GM19463 (cell line): ENCODE data around the gene ZMYND8.
A peak's percentile ranks its signal among the peaks of the same experiment; 100 is the strongest.
"Not testable (repeated sequence)": the region's sequence is repeated elsewhere in the genome, so short reads cannot be mapped to it uniquely, and the experiment has no call there.

Experiments
- ATAC-seq: cut with Tn5 transposase; IDR thresholded peaks from one replicate; pipeline ENCODE4 v1.9.1; 2021; ENCODE audit warnings: mild to moderate bottlenecking, moderate library complexity; ENCODE audit not compliant: unreplicated experiment

The ZMYND8 gene

DNA sequence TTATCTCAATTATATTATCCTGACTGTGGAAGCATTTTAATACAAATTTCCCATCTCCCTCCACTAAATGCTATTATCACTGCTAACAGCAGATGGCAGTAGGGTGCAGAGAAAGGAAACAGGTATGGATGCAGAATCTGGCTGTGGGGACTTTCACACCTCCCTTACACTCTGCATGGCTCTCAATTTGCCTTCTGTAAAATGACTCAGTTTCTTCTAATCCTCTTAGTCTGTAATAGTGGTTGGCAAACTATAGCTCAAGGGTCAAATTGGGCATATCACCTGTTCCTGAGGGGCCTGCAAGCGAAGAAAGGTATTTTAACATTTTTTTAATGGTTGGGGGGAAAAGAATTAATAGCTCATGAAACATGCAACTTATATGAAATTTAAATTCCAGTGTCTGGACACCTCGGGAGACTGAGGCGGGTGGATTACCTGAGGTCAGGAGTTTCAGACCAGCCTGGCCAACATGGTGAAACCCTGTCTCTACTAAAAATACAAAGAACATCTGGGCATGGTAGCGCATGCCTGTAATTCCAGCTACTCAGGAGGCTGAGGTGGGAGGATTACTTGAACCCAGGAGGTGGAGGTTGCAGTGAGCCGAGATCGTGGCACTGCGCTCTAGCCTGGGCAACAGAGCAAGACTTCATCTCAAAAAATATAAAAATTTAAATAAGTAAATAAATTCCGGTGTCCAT lies 83.5 kb downstream of the ZMYND8 start:
- ATAC-seq: no peak

DNA sequence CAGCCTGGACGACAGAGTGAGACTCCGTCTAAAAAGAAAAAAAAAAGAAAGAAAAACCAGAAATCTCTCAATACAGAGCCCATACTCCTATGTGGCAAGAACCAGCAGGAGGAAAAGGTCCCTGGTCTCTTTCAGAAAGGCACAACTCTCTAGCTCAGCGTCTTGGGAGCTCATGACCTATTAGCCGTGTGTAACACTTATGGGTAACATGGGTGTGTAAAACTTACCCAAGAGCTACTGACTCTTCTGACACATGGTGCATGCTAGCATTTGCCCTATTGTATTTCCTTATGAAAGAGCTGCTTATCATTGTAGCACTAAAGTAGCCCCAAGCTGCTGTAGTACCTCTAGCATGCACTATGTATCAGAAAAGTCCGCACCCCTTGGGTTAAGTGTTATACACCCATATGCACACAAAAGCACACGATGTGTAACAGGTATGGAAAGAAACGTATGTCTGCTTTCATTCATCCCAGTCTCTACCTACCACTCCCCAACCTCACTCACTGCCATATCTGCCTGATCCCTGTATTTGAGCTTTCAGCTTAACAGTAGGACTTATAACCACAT lies 85.4 kb downstream of the ZMYND8 start:
- no peak for ATAC-seq

DNA sequence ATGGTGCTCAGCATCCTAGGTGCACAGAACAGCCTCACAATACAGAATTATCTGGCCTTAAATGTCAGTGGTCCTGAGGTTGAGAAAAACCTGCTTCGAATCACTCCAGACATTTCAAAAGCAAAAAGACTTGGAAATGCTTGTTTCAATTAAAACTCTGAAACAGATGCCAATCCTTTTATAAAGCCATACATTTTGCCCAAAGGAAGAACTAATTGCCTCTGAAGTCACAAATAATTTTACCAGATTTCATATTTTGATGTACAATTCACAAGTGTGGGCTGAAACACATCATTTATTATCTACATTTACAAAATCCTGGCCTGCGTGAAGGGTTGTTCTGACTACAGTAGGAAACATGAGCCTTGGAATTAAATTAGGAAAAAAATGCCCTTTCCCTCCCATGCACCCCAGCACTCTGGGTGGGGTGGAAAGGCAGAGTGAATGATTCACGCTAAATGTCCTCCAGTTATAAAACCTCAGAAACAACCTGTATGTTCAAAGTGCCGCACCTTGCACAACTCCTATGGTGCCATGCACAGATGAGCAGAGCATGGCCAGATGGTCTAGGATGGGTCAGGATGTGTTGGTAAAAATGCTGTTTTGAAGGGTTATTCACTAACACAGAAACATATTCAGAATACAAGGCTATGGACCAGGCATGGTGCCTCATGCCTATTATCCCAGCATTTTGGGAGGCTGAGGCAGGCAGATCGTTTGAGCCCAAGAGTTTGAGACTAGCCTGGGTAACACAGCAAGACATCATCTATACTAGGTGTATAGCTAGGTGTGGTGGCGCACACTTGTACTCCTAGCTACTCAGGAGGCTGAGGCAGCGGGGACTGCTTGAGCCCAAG lies 87.0 kb downstream of the ZMYND8 start:
- ATAC-seq: no peak

DNA sequence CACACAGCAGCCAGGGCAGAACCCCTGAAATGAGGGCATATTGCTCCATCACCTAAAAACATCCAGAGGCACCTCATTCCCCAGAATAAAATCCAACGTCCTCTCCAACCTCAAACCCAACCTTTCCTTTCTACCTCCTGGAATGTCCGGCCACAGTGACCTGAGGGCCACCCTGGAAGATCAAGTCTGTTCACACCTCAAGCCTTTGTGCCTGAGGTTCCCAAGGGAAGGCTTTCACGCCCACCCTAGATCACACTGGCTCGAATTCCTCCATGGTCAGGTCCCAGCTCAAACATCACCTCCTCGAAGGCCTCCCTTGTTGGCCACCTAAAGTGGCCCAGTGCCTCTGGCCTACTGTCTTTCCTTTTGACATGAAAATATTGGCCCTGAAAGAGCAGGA lies 88.9 kb downstream of the ZMYND8 start:
- no peak for ATAC-seq

DNA sequence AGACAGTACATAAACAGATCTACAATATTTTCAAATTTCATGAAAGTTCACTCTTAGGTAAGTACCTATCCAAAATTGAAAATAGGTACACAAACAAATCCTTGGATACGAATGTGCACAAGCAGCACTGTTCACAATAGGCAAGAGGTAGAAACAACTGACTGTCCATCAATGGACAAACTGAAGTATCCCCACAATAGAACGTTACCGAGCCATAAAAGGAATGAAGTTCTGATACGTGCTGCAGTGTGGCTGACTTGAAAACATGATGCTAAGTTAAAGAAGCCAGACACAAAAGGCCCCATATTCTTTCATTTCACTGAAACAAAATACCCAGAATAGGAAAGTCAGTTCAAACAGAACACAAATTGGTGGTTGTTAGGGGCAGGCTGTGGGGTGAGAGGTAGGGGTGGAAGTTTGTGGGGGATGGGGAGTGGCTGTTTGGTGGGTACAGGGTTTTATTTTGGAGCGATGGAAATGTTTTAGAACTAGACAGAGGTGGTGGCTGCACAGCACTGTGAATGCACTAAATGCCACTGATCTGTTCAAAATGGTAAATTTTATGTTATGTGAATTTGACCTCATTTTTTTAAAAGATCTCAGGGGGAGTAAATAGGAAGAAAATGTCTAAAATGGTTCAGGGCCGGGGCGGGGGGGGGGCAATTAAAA lies 89.5 kb downstream of the ZMYND8 start:
- ATAC-seq: no peak

DNA sequence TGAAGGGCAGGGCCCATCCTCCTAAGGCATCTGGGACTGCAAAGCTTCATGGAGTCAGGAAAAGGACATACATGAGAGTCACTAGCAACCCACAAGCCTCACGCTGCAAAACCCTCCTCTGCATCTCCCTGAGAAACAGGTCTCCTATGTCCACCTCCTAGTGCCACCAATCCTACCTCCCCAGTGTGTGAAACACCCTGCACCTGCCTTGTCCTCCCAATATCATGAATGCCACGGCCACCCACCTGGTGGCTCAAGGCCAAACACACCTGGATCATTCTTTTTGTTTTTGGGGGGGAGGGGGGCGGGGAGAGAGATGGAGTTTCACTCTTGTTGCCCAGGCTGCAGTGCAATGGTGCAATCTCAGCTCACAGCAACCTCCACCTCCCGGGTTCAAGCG lies 90.5 kb downstream of the ZMYND8 start:
- no peak for ATAC-seq

DNA sequence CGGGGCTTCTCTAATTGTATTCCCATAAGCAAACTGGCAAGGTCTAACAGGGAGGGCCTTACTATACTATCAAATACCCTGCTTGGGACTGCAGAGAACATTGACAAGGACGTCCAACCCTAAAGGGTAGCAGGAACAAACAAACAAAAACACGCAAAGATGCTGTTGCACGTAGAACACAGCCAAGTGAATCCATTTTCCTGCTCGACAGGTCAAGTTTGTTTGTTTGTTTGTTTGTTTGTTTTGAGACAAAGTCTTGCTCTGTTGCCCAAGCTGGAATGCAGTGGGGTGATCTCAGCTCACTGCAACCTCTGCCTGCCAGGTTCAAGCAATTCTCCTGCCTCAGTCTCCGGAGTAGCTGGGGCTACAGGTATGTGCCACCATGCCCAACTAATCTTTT lies 91.3 kb downstream of the ZMYND8 start:
- no peak for ATAC-seq

DNA sequence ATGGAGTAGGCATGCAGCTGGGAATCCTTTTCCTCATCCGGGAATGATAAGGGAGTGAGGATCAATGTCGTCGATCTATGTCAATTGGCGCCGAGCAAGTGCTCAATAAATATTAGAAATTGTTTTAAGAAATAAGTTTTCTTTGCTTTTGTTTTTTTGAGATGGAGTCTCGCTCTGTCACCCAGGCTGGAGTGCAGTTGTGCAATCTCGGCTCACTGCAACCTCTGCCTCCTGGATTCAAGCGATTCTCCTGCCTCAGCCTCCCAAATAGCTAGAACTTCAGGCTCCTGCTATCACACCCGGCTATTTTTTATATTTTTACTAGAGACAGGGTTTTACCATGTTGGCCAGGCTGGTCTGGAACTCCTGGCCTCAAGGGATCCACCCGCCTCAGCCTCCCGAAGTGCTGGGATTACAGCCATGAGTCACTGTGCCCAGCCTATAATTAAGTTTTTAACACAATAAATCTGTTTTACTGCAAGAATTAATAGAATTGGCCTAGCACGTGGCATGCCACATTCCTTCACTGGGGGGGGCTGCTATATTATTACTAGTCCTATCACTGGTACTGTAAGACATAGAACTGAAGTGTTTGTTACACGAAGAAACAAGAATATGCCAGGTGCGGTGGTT lies 92.2 kb downstream of the ZMYND8 start:
- ATAC-seq: not testable (repeated sequence)

DNA sequence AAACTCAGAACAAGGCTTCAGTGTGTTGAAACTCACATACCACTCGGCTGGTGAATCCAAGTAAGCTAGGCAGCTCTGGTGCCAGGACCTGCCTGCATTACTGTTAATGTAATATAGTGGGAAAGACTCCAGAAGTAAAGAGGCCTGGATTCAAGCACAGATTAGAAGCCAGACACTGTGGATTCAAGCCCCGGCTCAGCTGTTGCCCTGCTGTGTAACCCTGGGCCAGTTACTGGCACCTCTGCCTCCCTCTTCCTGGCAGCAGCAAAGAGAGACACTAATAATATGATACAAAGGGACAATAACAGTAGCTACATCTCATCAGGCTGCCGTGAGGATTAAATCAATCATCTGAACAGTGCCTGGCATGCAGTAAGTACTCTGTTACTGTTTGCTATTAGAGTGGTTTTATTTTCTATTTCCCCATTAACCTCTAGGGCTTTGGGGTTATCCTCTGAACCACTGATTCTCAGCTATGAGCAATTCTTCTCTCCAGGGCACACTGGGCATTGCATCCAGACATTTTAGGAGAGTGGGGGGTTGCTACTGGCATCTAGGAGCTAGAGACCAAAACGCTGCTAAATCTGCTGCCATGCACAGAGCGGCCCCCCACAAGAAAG lies 92.9 kb downstream of the ZMYND8 start:
- no peak for ATAC-seq

DNA sequence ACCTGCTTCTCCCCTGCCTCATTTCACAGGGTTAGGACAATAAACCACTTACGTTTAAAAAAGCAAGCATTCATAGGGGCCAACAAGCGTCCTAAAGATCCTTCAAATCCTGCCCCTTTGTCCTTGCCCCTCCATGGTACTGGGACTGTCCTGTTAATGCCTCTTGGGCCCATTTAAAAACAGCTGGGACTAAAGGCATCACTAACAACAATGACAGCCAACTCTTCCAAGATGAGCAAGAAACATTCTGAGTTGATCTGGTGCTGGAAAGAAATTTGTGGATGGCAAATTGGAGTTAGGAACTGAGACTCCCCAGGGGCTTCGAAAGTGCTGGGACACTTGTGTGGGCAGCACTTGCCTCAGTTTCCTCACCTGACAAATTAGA lies 93.4 kb downstream of the ZMYND8 start:
- ATAC-seq: no peak

DNA sequence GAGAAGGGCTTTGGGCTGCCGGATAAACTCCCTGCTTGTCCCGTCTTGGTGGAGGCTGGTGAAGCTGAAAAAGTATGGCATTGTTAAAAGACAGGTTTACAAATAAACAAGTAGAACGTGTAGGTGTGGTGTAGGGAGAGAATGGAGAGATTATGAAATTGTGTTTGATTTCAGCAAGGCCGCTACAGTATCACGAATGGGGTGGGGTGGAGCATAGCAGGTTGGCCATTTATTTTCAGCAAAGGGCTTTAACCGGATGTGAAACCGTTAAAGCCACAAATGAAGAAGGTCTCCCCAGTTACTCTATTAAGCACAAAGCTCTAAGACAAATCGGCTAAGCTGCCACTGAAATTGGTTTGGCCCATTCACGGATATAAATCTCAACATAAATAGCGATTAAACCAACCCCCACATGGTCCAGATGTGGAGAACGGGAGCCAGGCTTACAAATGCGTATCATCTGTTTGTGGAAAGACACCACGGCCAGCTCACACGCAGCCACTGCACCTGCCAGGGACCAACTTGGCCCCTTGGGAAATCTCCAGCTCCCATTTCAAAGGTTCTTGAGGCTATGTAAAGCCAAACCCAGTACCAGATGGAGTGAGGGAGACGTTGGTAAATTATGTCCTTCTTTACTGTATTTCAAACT lies 94.0 kb downstream of the ZMYND8 start:
- peak; percentile 48 for ATAC-seq

DNA sequence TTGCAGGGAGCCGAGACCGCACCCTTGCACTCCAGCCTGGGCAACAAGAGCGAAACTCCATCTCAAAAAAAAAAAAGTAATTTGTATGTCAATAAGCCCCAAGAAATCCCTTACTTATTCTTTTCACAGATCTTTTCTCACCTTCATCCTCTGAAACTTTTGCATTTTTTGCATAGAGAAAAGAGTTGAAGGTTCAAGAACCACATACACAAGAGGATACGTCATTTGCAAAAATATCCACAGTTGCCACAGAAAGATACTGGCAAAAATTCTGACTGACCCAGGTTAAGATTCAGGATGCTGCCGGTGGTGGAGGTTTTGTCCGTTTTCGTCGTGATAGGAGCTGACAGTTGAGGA lies 94.5 kb downstream of the ZMYND8 start:
- peak; percentile 11 for ATAC-seq

DNA sequence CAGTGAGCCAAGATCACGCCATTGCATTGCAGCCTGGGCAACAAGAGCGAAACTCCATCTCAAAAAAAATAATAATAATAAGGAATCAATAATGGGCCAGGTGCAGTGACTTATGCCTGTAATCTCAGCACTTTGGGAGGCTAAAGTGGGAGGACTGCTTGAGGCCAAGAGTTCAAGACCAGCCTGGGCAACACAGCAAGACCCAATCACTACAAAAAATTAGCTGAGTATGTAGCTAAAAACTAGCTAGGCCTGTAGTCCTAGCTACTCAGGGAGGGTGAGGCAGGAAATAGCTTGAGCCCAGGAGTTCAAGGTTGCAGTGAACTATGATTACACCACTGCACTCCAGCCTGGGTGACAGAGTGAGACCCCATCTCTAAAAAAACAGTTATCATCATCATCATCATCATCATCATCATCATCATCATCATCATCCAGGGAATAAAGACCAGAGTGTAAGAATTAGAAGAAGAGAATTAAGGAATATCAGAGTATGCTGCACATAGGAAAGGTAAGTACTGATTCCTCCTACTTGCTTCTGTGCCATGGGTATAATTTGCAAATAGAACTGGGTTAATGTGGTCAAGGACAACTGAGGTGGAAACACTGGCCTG lies 95.2 kb downstream of the ZMYND8 start:
- not testable (repeated sequence) for ATAC-seq

DNA sequence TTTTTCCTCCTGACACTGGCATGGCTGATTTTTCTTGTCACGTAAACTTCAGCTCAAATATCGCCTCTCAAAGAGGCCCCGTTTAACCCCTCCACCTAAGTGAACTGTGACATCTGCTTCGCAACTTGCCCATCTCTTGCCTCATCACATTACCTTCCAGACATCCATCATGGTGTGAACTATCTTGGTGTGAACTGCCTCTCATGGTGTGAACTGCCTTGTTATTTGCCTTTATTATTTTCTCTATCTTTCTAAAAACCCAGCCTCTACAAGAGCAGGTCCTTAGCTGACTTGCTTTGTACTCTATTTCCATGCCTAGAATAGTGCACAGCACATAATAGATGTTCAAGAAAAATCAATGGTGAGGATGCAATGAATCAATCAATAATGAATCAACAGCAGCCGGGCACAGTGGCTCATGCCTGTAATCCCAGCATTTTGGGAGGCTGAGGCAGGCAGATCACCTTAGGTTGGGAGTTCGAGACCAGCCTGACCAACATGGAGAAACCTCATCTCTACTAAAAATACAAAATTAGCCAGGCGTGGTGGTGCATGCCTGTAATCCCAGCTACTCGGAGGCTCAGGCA lies 95.9 kb downstream of the ZMYND8 start:
- ATAC-seq: not testable (repeated sequence)

DNA sequence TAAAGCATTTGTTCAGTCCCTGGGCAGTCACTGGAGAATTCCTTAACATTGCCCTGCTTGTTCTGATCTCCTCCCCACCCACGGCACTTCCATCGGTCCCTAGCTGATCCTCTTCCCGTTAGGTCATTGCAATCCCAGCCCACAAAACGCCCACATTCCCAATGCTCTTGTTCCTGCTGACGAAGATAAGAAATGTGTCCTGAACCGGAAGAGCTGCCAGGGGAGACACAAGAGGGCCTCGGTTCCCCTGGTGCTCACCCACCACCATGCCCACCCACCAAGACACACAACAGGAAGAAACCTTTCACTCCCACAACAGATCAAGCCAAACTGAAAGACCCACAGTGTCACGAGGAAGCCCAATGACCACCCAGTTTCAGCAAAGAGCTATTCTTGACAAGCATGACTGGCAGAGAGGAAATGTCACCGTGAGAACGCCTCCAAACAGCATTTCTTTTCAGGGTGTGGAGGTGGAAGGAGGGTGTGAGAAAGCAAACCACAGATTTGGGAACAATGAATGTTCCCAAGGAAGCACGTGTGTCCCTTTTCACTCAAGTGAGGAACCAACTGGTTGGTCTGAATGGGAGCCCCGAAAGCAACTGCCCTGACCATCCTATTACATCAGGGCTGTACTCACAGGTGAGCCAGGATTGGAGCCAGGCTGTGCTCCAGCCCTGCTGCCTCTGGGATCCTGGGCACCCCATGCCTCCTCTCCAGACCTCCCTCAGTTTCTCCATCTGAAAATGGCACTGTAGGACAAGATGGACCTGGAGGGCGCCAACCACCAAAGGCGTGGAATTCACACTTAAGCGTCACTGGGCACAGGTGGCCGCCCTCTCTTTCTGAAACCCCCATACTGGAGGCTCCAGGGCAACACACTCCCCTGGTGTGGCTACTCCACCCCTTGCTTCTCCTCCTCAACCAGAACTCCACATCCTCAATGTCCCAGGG lies 97.5 kb downstream of the ZMYND8 start:
- ATAC-seq: peak; percentile 45

DNA sequence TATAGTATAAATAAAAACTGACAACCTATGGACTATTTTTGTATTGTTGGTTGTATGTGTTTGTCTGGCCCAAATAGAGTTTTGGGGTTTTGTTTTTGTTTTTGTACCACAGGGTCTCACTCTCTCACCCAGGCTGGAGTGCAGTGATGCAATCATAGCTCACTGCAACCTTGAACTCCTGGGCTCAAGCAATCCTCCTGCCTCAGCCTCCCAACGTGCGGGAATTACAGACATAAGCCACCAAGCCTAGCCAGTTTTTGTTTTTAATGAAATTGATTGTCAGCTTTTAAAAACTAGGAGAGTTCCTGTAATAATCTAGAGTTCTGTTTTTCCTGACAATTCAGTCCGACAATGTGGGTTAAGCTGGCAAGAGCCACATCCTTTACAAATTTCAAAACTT lies 98.7 kb downstream of the ZMYND8 start:
- ATAC-seq: no peak

DNA sequence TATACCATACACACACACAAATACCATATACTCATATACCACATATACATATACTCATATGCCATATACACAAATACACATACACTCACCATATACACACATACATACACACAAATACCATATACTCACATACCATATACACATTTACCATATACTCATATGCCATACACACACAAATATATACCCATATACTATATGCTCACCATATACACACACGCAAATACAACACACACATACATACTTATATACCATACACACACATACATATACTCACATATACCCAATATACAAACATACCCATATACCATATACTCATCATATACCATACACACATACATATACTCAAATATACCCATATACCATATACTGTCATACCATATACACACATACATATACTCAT lies 99.2 kb downstream of the ZMYND8 start:
- ATAC-seq: no peak

DNA sequence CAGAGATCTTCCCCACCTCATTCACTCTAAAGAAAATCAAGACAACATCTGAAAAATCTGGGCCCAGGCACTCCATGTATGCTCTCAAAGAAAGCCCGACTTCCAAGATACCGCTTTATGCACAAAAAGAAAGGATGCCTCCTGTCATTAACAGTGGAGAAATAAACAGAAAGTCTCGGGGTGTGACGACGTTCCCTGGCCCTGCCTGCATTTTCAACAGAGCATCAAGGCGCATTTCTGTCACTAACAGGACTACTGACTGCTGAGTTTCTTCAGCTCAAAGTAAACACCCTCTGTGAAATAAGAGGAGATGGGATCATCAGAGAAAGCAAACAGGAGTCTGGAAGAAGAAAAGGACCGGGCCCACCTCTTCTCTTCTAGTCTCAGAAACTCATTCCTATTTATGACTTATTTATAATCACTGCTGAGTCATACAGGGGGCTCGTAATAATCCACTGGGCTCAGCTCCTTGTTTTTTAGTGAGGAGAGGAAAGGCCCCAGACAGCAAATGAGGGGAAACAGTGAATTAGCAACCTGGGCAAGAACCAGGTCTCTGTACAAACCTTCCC lies 99.7 kb downstream of the ZMYND8 start:
- no peak for ATAC-seq
